Muscle of arm (tissue), 12 donors: ENCODE measurements around the gene TMTC1. TPM values are rescaled to one million over a fixed set of nuclear protein-coding genes. Genes with fewer than 3 reads are reported as not detected.
A peak's percentile ranks its signal among the peaks of the same experiment; 100 is the strongest.

Source experiments
- DNase-seq: peaks from one replicate; pipeline ENCODE4 v3.0.0-alpha.2; 2013
- polyA plus RNA-seq, 12 donors: library from polyadenylated mRNA; unstranded; fragments of 120-200 nt; gene quantifications; one replicate each; pipeline ENCODE4 v1.2.1, GENCODE V29; 2013; ENCODE audit not compliant: insufficient read length in 12 of 12

The TMTC1 gene
- polyA plus RNA-seq, 12 donors: 18.4 to 70.4 (median 46.4) TPM; not detected in 1

DNA sequence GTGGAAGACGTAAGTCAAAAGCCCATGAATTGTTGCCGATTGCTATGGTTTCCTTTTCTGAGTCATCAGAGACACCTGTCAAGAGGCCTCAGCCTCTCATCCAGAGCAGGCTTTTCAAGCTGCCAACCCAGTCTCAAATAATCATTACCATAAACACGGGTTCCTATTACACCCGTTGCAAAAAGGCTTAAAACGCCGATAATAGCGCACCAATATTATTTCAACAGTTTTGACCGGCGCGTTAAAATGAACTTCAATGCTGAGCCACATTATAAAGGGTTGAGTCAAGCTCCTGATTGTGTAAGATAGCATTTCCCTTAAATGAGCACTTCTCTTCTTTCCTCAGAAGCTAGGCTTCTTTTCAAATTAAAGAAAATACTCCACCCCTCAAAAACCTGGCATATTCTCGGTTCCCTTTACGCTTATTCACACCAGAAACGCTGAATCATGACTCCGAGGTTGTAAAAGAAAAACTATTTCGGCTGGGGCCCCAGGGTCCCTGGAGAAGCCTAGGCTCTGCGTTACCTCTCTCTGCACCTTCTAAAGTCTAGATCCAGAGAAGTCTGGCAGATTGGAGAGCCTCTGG, 1.4 kb downstream of the TMTC1 start:
- no peak for DNase-seq

DNA sequence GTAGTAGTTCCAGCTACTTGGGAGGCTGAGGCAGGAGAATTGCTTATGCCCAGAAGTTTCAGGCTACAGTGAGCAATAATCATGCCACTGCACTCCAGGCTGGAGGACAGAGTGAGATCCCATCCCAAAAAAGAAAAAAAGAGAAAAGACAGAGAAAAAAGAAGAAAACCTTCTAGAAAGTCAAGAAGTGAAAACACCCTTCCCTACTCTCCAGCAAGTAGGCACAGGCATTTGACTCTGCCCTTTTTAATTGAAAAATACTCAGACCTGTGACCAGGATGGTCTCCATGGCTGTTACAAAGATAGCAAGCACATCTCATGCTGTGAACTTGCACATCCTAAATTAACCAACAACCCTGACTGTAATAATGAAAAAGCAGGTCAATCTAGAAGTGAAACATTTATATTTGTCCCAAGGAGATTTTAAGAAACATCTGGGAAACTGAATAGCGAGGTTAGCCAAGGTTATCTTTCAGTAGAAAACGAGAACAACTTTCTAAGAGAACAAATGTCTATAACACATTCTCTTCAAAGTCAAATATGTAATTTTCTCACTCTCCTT, 2.0 kb downstream of the TMTC1 start:
- no peak for DNase-seq

DNA sequence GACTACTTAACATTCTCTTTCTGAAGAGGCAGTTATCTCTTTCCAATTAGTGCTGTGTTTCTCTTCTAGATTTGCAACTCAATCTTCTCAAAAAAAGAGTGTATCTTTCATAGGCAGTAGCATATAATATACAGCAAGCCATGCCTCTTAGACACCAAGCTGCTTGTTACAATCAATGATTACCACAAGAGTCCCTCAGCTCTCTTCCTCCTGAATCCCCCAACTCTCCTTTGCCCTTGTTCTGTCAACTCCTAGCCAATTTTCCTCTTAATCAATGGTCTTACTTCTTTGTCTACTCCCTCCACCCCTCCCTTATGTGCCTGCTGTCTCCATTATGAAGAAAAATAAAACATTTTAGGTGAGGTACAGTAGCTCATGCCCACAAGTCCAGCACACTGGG, 2.6 kb downstream of the TMTC1 start:
- DNase-seq: no peak

DNA sequence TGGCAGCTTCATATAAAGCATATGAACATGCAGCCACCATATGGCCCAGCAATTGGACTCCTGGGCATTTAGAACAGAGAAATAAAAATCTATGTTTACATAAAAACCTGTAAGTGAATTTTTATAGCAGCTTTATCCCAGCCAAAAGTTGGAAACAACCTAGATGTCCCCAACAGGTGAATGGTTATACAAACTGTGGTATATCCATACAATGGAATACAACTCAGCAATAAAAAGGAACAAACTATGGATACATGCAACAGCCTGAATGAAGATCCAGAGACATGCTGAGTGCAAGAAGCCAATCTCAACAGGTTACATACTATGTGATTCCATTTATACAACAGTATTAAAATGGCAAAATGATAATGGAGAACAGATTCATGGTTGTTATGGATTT, 3.7 kb downstream of the TMTC1 start:
- no peak for DNase-seq

DNA sequence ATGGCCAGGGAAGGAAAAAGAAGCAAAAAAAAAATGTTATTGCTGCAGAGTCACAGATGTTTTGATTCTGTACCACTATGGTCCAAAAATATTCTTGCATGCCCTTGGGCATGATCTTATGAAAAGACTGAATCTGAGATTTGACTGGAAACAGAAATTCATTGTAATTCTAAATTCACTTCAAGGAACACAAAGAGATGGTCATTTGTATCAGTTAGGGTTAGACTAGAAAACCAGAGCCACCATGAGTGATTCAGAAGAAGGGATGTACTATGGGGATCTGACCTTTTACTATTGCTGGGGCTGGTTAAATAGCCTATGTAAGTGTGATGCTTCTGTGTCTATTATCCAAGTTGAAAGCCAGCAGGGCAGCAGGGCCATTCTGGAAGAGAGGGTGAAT, 5.2 kb downstream of the TMTC1 start:
- DNase-seq: no peak

DNA sequence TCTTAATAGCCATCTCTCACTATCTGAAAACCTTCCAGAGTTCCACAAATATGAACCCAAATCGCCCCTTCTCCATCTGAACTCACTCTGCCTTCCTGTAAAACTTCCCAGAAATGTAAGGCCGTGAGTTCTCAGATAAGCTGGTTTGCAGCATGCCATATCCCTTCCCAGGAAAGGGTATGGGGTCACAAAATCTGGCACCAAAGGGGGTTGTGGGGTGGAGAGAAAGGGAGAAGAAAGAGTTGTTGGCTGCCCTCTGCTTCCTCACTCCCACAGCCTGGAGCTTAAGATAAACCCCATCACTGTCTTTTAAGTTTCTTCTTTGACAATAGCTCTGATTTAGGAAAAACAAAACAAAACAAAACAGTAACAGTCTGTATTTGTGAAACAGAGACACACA, 10.7 kb downstream of the TMTC1 start:
- DNase-seq: no peak

DNA sequence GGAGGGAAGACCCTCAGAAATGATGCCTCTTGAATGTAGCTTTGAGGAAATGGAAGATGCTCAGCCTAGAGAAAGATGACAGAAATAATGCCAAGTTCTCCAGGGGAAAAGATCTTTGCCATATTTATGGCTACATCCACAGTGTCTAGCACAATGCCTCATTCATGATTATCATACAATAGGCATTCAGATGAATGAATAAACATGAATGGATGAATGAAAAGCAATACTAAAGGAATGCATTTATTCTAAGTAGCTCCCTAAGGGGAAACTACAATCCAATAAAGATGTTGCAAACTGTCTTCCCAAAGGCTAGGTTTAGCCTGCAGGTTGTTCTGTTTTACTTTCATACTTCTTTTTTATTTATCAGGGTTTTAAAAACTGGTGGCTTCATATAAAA, 12.0 kb downstream of the TMTC1 start:
- DNase-seq: no peak

DNA sequence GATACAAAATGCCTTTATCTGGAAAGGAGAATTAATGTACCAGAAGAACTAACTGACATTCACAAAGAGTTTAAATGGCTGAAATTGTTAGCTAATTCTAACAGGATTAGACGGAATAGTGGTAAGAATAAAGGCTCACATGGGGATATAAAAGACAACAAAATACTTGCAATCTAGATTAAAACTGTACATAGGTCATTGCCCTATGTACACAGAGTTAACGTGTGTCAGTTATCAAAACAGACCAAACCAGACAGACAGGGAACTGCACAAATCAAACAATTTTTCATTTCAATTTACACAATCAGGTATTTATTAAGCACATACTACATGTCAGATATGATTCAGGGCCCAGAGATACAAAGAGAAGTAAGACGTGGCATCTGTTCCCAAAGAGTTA, 12.6 kb downstream of the TMTC1 start:
- no peak for DNase-seq

DNA sequence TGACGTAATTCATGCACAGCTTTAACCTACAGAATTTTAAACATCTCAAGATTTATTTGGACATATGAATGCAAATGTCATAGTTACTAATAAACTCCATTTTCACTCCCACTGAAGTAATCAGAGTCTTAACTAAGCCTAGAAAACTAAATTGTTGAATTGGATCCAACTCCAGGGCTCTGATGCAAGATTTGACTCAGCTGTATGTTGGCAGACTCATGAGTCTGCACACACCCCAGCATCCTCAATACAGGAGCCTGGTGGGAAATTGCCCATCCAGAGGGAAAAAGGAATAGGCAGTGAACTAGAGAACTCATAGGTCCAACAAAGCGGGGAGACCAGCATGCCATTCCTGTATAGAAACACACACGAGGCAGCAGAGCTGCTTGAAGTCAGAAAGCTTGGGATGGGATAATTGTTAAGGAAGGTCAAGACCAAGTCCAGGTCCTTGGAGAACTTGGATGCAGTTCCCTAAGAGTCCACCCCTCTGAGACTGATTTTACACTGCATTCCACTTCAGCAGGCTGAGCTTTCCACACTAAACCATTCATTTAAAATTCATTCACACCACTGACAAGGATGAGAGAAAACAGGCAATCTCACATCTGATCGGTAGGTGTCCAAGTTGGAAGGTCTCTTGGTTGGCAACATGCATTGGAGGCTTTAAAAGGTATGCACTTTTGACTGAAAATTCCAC, 14.4 kb downstream of the TMTC1 start:
- no peak for DNase-seq

DNA sequence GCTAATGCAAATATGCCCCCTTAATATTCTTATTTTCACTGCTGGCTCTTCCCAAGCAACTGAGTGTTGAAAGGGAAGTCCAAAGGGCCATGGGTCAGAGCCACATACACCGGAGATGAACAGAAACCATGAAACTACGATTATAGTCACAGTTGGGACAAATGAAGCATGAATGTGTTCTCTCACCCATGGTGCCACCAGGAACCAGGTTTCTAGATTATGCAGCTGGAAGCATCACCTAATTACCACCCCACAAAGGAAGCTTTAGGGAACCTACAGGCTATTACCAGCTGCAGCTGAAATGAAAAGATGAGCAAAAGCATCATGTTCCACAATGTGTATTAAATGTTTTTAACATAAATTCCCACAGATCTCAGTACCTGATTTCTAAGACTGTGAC, 15.4 kb downstream of the TMTC1 start:
- DNase-seq: no peak

DNA sequence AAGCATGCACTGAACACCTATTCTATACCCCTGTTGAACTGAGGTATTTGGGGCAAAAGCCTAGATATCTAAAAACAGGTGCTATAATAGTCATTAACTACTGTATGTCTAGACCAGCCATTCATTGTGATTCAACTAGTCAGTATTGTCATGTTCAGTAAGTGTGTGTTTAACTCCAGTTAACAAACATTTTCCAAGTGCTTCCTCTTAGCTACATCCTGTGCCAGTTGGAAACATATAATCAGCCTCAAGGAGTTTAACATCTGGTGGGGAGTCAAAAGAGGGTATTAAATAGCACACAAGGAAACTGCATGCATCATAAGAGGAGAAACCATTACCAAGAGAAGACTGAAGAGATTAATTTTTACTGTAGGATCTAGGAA, 20.4 kb downstream of the TMTC1 start:
- no peak for DNase-seq

DNA sequence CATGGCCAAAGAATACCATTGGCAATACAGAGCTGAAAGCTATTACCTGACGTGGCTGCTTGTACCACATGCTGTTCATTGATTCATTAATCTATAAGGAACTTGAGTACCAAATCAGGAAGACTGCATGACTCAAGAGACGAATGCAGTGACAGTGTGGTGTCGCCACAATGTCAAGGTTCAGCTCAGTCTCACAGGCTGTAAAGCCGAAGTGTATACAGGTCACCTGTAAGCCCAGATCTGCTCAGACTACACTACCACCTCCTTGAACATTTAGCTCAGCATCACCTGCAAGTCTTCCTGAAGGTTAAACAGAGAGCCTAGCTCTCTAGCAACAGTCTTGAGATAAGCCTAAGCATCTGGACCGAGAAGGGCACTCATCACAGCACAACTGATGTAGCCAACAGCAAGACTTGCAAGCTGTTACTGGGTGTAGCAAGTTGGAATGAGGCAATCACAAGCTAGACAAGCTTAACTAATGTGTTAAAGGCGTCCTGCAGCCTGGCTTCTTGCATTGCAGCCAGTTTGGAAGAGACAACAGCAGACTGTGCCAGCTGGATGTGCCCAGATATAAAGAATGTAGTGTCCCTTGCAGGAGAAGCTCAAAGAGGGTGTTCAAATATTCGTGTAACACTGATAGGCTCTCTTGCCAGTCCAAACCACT, 21.0 kb downstream of the TMTC1 start:
- DNase-seq: peak; percentile 41

DNA sequence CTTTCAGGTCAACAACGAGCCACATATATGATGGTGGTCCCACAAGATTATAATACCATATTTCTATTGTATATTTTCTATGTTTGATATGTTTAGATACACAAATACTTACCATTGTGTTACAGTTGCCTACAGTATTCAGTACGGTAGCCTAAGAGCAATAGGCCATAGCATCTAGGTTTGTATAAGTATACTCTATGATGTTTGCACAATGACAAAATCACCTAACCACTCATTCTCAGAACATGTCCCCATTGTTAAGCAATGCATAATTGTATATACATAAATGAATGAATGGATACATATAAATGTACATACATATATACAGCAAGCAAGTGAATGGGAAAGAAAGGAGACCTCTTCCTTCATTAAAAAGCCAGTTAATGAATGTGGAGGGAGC, 23.8 kb downstream of the TMTC1 start:
- no peak for DNase-seq

DNA sequence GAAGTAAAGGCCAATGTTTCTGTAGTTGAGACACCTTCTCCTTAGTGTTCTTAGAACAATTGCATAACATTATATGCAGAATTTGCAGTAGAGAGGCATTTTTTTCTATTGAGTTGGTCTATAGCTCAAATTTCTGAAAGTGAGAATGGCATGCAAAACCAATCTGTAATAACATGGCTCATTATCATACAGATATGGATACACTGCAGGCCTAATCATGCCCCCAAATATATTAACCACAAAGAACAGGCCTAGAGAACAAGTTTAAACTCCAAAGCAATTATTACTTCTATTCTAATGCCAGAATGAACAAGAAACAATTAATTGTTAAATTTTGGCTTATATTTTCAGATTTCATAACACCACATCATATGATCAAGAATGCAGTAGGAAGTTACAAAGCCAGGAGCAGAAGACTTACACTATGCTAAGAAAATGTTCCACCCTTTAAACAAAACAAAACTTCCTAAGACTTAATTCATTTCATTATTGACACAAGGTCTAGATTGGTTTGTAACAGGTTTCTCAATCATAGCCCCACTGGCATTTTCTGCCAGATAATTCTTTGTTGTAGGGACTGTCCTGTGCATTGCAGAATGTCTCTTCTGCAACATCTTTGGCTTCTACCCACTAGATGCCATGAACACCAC, 26.9 kb downstream of the TMTC1 start:
- no peak for DNase-seq

DNA sequence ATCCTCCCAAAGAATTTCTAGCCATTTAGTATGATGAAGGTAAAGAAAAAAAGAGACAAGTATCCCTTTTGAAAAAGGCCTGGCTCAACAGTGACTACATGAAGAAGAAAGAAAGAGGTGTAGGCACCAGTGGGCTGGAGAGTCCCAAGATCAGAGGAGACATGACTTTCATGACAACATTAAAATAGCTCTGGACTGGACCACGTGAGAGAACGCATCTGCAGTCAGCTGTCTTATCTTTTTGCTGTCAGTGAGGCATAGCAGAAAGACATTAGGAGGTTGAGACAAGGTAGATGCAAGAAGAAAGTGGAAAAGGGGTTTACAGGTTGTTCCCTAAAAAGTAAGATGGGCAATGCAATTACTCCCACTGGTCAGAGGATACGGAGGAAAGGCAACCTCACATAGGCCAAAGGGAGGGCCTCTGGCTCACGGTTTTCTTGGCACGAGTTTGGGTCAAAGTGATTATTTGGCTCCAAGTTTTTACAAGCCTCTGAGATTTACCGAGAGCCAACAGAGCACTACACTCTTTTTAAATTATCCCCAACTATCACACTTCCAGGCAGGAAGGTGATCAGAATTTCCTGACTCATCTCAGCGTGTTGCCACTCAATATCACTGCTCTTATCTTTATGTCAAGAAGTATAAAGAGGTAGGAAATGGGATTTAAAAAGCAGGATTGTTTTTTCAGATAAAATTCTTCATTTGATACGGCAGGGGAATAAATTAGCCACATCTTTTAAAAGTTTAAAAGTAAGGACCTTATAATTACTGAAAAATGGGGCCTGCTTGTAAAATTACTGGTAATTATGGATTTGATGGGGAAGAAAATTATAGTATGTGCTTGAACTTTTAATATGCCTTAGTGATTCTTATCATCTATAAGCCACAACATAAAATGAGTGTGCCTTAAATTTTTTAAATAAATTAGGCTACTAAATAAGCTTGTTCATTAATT, 29.2 kb downstream of the TMTC1 start:
- no peak for DNase-seq

DNA sequence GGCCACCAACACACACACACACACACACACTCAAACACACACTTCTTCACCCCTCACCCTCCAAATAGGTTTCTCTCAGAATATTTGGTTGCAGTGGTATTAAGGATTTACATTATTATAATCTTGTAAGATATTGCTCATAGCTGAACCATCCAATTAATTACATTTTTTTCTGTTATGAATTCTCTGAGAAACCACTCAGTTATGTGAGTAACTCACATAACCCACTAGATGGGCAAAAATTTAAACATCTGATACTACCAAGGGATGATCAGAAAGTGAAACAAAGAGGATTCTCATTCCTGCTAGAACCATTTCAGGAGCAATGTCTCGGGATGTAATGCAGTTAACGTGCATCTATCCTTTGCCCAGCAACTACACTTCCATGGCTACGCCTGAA, 31.6 kb downstream of the TMTC1 start:
- no peak for DNase-seq

DNA sequence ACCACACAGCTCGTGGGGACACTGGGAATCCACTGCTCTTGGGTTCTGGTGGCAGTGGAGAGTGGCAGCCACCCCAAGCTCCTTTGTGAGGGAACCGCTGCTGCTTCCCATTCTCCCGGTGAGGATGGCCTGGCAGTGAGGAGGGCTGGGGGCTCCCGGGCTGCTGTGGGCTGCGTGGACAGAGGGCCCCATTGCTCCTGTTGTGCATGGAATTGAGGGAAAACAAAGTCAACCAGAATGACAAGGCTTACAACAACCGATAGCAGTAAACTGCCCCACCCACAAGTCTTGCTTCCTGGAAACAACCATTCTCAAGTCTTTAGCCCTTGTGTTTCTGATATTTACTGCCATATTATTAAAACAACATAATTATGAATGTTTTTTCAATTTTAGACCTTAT, 32.1 kb downstream of the TMTC1 start:
- DNase-seq: no peak

DNA sequence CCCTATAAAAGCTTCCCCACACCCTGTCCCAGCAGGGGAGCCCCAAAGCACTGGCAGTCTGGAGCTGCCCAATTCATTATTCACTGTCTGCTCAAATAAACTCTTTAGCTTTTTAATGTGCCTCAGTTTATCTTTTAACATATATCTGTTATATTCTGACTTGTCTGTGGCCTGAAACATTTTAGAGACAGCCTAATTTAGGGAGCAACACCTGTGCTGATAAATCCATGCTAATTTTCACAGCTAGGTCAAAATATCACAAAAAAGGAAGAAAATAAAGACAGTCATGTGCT, 32.9 kb downstream of the TMTC1 start:
- DNase-seq: no peak

DNA sequence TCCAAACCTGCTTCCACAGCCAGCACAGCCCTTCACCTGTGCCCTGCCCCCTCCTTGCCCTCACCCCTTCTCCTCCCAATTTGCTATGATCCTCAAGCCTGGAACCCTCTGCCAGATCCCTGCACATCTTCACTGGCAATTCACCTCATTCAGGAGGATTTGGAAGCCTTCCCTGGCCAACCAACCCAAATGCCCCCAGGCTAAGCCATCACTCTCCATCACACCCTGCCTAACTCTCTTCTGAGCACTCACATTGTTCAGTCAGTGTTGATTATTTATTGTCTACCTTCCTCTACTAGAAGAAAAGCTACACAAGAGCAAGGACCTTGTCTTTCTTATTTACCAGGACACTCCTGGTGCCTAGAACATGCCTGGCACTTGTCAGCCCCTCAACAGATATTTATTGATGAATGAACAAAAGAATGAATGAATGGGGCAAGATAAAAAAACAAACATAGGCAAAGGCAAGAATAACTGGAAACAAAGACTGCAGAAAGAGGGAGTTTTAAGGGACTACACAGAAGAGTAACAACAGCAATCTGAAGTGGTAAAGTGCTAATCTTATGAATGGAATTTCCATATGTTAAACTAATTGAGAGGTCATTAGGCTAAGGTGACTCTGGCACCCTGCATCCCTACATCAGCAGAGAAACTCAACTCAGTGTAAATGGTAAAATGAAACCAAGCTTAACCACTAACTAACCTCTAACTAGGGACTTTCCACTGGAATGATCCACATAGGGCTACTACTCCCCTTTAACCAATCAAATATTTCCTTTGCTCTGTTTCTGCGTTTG, 33.4 kb downstream of the TMTC1 start:
- no peak for DNase-seq

DNA sequence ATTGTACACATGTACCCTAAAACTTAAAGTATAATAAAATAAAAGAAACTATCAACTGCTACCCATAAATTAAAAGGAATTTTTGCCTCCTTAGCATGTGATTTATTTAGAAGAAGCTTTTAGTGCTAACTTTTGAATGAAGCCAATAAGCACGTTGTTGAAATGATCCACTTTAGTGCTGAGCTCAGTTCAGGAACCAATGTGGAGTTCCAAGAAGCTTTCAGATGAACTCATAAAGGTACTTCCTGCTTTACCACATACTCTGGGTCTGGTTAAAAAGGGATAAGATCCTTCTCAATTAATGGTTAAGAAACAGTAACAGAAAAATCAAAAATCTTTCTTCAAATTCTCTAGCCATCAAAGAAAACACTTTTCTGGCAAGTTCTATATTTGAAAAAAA, 39.4 kb downstream of the TMTC1 start:
- no peak for DNase-seq

DNA sequence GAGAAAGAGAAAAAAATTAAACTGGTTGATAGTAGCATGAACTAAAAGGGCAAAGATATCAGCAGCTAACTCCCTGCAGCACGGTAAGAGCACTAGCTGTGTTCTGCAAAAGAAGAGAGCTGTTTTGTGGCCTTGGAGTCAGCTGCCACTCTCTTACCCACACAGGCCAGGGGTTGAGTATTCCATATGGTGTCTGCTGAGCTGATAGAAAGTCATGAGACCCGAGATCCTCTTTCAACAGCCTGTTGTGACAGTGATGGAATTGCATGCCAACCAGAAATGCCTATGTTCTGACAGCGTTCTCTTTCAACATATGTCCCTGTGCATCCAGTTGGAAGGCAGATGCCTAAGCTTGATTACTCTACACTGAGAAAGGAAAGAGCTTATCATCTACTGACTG, 39.9 kb downstream of the TMTC1 start:
- peak; percentile 39 for DNase-seq
